HepG2 (cell line): ENCODE results near the gene TST. TPM values are rescaled to one million over a fixed set of nuclear protein-coding genes. Genes with fewer than 3 reads are reported as not detected.

ENCODE experiments used
- ATAC-seq: fragments of 200-7000 bp; cut with Tn5 transposase; 3 replicates; pipeline ENCODE4 v1.9.1; 2020; ENCODE audit warnings: mild to moderate bottlenecking, moderate library complexity
- BruUV-seq: library from RNA; stranded (reverse); fragments of 400-500 nt; replicated peaks from 2 replicates; lab custom pipeline; 2021; lab: Mats Ljungman, UMichigan
- CTCF ChIA-PET: fragments of 300-600 bp; formaldehyde crosslinking; extraction: SDS; loops from one replicate; lab custom pipeline; 2021; ENCODE audit warnings: low total read pairs, inconsistent platforms, low intra/inter-chr PET ratio; lab: Yijun Ruan, JAX
- POLR2A ChIA-PET: fragments of 350-600 bp; sonication (Branson Sonifier 250); formaldehyde crosslinking; loops from one replicate; lab custom pipeline; 2020; ENCODE audit warnings: antibody characterized with exemption, inconsistent platforms; lab: Yijun Ruan, JAX
- DNase-seq: peaks from one replicate; pipeline ENCODE4 v3.0.0-alpha.2; 2015; ENCODE audit warnings: low spot score
- FAIRE-seq: peaks from 3 replicates; lab custom pipeline; 2011; peaks lifted over from hg19 to GRCh38; lab: Jason Lieb, UNC
- H2AFZ ChIP-seq: one replicate; pipeline ENCODE4 v1.6.1; 2011; ENCODE audit warnings: low read length, inconsistent platforms
- H3K27ac ChIP-seq: fragments of 300-600 bp; 3 replicates; pipeline ENCODE4 v1.8.0; 2011; ENCODE audit warnings: mixed run types, mild to moderate bottlenecking, mixed read lengths, low read length, inconsistent platforms; ENCODE audit not compliant: insufficient read depth; ENCODE audit errors: extremely low read length
- H3K27me3 ChIP-seq, 2 experiments: fragments of 200-600 bp in 1 of 2; 2 replicates in 1 of 2; 3 replicates in 1 of 2; pipeline versions ENCODE4 v1.6.0 to v1.8.0; 2011; ENCODE audit warnings: low read length in 2 of 2, mild to moderate bottlenecking in 2 of 2, moderate library complexity in 2 of 2, inconsistent platforms in 1 of 2; ENCODE audit not compliant: insufficient read depth in 2 of 2, control insufficient read depth in 1 of 2
- H3K36me3 ChIP-seq, 2 experiments: fragments of 200-600 bp in 1 of 2; replicated peaks in 1 of 2; 2 replicates in 1 of 2; 3 replicates in 1 of 2; pipeline versions ENCODE4 v1.5.1 to v1.8.0; 2011; ENCODE audit warnings: low read length in 2 of 2, inconsistent platforms in 1 of 2; ENCODE audit not compliant: insufficient read depth in 2 of 2, control insufficient read depth in 1 of 2
- H3K4me1 ChIP-seq: 2 replicates; pipeline ENCODE4 v1.5.1; 2012; ENCODE audit warnings: low read length, inconsistent platforms; ENCODE audit not compliant: insufficient read depth
- H3K4me2 ChIP-seq: 2 replicates; pipeline ENCODE4 v1.6.0; 2011; ENCODE audit warnings: low read depth, low read length, inconsistent platforms
- H3K4me3 ChIP-seq, 3 experiments: fragments of 200-600 bp in 1 of 3; sonication (generic), shearing (Covaris generic) in 1 of 3; replicated peaks in 1 of 3; 2 replicates each; pipeline ENCODE4 v1.5.1; 2011 to 2016; ENCODE audit warnings: low read length in 3 of 3, inconsistent platforms in 2 of 3, low read depth in 2 of 3, mild to moderate bottlenecking in 2 of 3, control low read depth in 1 of 3, mixed read lengths in 1 of 3; ENCODE audit not compliant: insufficient read depth in 1 of 3
- H3K79me2 ChIP-seq: one replicate; pipeline ENCODE4 v1.6.1; 2011; ENCODE audit warnings: low read length, inconsistent platforms; ENCODE audit not compliant: insufficient read depth
- H3K9ac ChIP-seq: 2 replicates; pipeline ENCODE4 v1.6.0; 2011; ENCODE audit warnings: mild to moderate bottlenecking, low read depth, low read length, inconsistent platforms; ENCODE audit not compliant: insufficient read depth
- H3K9me3 ChIP-seq: 2 replicates; pipeline ENCODE4 v1.5.1; 2012; ENCODE audit warnings: mild to moderate bottlenecking, low read length
- H4K20me1 ChIP-seq: 2 replicates; pipeline ENCODE4 v1.6.0; 2011; ENCODE audit warnings: inconsistent platforms, mild to moderate bottlenecking, low read length, moderate library complexity; ENCODE audit not compliant: insufficient read depth
- FOXA1 ChIP-seq, 2 experiments: fragments of 450-650 bp in 1 of 2; sonication (generic) in 1 of 2; formaldehyde crosslinking in 1 of 2; IDR thresholded peaks; 2 replicates each; pipeline versions ENCODE4 v1.4.0 to v1.6.1; 2016 to 2020; ENCODE audit warnings: missing genetic modification reagents in 1 of 2
- FOXA3 ChIP-seq: IDR thresholded peaks from 2 replicates; pipeline ENCODE4 v1.6.1; 2016; ENCODE audit warnings: missing genetic modification reagents, missing compliant biosample characterization
- FOXP1 ChIP-seq, 2 experiments: fragments of 450-650 bp in 1 of 2; IDR thresholded peaks; 2 replicates each; pipeline ENCODE4 v1.6.1; 2017 to 2018; ENCODE audit warnings: antibody characterized with exemption in 1 of 2
- KDM5A ChIP-seq: fragments of 200-600 bp; sonication (generic); IDR thresholded peaks from 2 replicates; pipeline ENCODE4 v1.7.0; 2018; ENCODE audit warnings: antibody characterized with exemption, mild to moderate bottlenecking, low read length, borderline replicate concordance
- RFXAP ChIP-seq: sonication (generic); formaldehyde crosslinking; IDR thresholded peaks from 2 replicates; pipeline ENCODE4 v1.4.0; 2020; ENCODE audit warnings: missing genetic modification reagents, borderline replicate concordance
- ZNF687 ChIP-seq: sonication (generic); formaldehyde crosslinking; IDR thresholded peaks from 2 replicates; pipeline ENCODE4 v1.5.1; 2020; ENCODE audit warnings: mild to moderate bottlenecking, missing genetic modification reagents, moderate library complexity
- ZNF768 ChIP-seq: sonication (generic); formaldehyde crosslinking; IDR thresholded peaks from 2 replicates; pipeline ENCODE4 v1.4.0; 2020; ENCODE audit warnings: missing genetic modification reagents
- WGBS: methylation state at CpG from one replicate; pipeline ENCODE4 v1.1.6; 2017; ENCODE audit warnings: low lambda C conversion rate; 5-methylcytosine and 5-hydroxymethylcytosine counted together
- in situ Hi-C: cut with HindIII; loops from 2 replicates; pipeline ENCODE4 v1.10.0; 2017; ENCODE audit warnings: low pct_unique_long_range_greater_than_20kb; ENCODE audit not compliant: extremely low pct_ligation_motif_present
- intact Hi-C: fragments of 100-400 bp; cut with micrococcal nuclease; formaldehyde crosslinking; loops from one replicate; pipeline ENCODE4 v1.10.0; 2022; ENCODE audit not compliant: unreplicated experiment
- polyA plus RNA-seq, 8 experiments: library from polyadenylated mRNA; depleted of rRNA in 3 of 8; stranded (reverse) in 7 of 8; unstranded in 1 of 8; fragments of >200 nt; fragmentation: Illumina TruSeq in 4 of 8; extraction: Trizol in 4 of 8; gene quantifications; 2 replicates each; pipeline versions ENCODE4 v1.2.1 to v1.2.3, GENCODE V29; 2011 to 2016; ENCODE audit warnings: low read depth in 4 of 8, missing spikeins in 1 of 8, mixed read lengths in 1 of 8; ENCODE audit not compliant: insufficient read depth in 1 of 8
- total RNA-seq, 5 experiments: library from RNA; depleted of rRNA; stranded (reverse); fragments of >200 nt; fragmentation: Illumina TruSeq; extraction: Trizol; gene quantifications; 2 replicates each; pipeline ENCODE4 v1.2.3, GENCODE V29; 2016; ENCODE audit warnings: low read depth in 1 of 5

Gene TST
- total and polyA plus RNA-seq, 2 of the 13 experiments (the other 11 are each of a cell fraction or from before 2014, with no cell fraction given): 44.6 to 63.6 TPM

- Histone ChIP-seq H3K9me3 (no peaks in the 10 kb centered on the region), H2AFZ (no peak overlapping the region), H3K4me3 (no peak overlapping the region), H3K79me2 (no peaks in the 10 kb centered on the region), H4K20me1 (no peaks in the 10 kb centered on the region), H3K36me3 (no peaks in the 10 kb centered on the region; a peak in 1 of 5 replicates), H3K27me3 (peaks cover 0 to 9% of the 10 kb centered on the region in 2 experiments; a peak in 2 of 5 replicates), H3K4me2 (no peak overlapping the region), H3K9ac (no peak overlapping the region), H3K27ac (no peak overlapping the region), H3K4me1 (peaks cover 57% of the 10 kb centered on the region)
- TF ChIP-seq ZNF768 (CRISPR knock-in tag): peak; percentile 61
- TF ChIP-seq RFXAP: no peak
- DNase-seq (no peak), FAIRE-seq (no peak), ATAC-seq (no peak)
- intact Hi-C loops (no loop called here), in situ Hi-C loops (no loop called here)
- no TSS peak for BruUV-seq
- WGBS: 79% methylated on average over 18 of the region's 20 CpGs
- POLR2A ChIA-PET: interaction anchor here (0.8 to 2.2 kb wide), 4 partner anchors 10 to 36 kb away, joined by 3 to 6 read pairs (median 4); partner anchors contain the start of genes MPST and TST
- CTCF ChIA-PET: no interaction called here
Measured at GRCh38 chr22:37054600-37055365, 35.5 kb upstream of the TST start.

GRCh38 chr22:37054056-37054395, 34.8 kb upstream of the TST start:
- Histone ChIP-seq H3K27ac (no peak overlapping the region), H3K4me3 (no peak overlapping the region; a peak in 1 of 6 replicates), H2AFZ (no peak overlapping the region), H3K27me3 (peaks cover 0 to 12% of the 10 kb centered on the region in 2 experiments; a peak in 2 of 5 replicates), H3K4me1 (peaks cover 57% of the 10 kb centered on the region), H3K36me3 (no peaks in the 10 kb centered on the region; a peak in 1 of 5 replicates), H3K9ac (no peak overlapping the region), H3K79me2 (no peaks in the 10 kb centered on the region), H3K4me2 (peak overlapping the region; percentile 15; the same call in 1 of the 2 replicates), H4K20me1 (no peaks in the 10 kb centered on the region), H3K9me3 (no peaks in the 10 kb centered on the region)
- FAIRE-seq (no peak), DNase-seq (no peak), ATAC-seq (peak; percentile 23)
- CTCF ChIA-PET: no interaction called here
- TF ChIP-seq FOXA3 (CRISPR knock-in tag) (0 out of 2 replicates have a peak, but pooled peaks have one; percentile 29), FOXP1 (IDR thresholded peaks at IDR 0.05) (no peak), FOXP1 (CRISPR knock-in tag; IDR thresholded peaks at IDR 0.05) (peak; percentile 45; the same call in 1 of the 2 replicates), ZNF687 (peak; percentile 31; the same call in 1 of the 2 replicates), FOXA1 (IDR thresholded peaks at IDR 0.05) (no peak), FOXA1 (CRISPR knock-in tag; IDR thresholded peaks at IDR 0.05) (peak; percentile 46), KDM5A (no peak)
- 61% methylated on average over 3 of the region's 8 CpGs for WGBS
- in situ Hi-C loops (no loop called here), intact Hi-C loops (no loop called here)
- BruUV-seq: no TSS peak
- POLR2A ChIA-PET: interaction anchor here (0.8 to 2.2 kb wide), 3 partner anchors 9 to 35 kb away, joined by 4 to 6 read pairs (median 4); partner anchors contain the start of genes MPST and TST
